VCaP (cell line): ENCODE data around the gene CCL27.
A peak's percentile ranks its signal among the peaks of the same experiment; 100 is the strongest.

Experiments
- H3K27ac ChIP-seq: fragments of 450-650 bp; 2 replicates; pipeline ENCODE4 v1.5.1; 2017
- TF ChIP-seq, protein P1 (sequence below): fragments of 450-650 bp; conservative IDR thresholded peaks from 2 replicates; pipeline ENCODE4 v1.5.1; 2017; ENCODE audit warnings: mild to moderate bottlenecking, moderate library complexity

CCL27 gene

DNA sequence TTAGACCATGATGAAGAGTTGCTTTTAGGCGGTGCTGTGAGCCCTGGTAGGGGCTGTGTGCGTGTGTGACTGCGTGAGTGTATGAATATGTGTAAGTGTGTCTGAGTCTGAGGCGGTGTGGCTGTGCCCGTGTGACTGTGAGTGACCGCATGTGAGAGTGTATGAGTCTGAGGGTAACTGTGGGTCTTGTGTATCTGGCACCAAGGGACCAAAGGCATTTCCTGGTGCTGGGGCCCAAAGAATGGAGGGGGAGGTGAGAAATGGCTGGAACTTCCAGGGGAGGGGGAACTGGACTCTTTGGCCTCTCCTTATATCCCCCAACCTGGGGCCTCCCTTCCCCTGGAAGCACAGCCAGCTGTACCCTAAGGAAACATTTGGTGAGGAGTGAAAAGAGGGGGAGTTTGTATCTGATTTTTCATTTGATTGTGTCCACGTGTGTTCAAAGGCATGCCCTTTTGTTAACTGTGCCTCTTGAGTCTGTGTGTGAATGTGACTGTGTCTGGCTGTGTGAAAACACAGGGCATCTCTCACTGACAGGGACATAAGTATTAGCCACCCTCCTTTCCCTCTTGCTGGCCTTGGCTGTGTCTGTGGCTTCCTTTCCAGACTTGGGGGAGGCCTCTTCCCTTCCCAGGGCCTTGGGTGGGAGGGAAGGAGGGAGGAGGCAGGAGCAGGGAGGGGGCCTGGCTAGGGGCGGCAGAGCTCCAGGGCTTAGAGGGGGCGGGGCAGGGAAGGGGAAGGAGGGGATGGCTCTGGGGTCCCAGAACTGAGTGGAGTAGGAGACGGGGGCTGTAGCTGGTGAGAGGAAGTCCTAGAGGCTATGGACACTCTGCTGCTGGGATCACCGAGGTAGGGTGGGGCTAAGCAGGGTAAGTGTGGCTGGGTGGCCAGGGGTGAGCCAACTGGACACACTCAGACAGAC, 9.0 kb downstream of the CCL27 start:
- TF ChIP-seq, protein P1, sequence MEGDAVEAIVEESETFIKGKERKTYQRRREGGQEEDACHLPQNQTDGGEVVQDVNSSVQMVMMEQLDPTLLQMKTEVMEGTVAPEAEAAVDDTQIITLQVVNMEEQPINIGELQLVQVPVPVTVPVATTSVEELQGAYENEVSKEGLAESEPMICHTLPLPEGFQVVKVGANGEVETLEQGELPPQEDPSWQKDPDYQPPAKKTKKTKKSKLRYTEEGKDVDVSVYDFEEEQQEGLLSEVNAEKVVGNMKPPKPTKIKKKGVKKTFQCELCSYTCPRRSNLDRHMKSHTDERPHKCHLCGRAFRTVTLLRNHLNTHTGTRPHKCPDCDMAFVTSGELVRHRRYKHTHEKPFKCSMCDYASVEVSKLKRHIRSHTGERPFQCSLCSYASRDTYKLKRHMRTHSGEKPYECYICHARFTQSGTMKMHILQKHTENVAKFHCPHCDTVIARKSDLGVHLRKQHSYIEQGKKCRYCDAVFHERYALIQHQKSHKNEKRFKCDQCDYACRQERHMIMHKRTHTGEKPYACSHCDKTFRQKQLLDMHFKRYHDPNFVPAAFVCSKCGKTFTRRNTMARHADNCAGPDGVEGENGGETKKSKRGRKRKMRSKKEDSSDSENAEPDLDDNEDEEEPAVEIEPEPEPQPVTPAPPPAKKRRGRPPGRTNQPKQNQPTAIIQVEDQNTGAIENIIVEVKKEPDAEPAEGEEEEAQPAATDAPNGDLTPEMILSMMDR = no peak
- H3K27ac ChIP-seq = peak overlapping the region; percentile 76; the same call in 1 of the 2 replicates

DNA sequence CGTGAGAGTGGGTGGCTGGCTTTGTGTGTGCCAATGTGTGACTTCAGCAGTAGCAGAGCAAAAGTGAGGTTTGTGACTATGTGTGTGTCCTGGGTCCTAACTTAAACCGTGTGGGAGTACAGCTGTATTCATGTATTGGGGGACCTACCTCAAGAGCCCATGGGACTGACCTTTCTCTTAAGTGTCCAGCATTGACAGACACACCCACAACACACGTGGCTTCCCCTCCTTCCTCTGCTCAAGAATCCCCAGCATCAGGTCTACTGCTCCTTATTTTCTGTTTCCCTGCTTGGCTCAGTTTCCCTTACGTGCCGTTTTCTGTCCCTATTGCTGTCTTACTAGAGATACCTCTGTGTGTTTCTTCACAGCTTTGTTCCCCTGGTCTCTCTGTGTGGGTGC, 9.9 kb downstream of the CCL27 start:
- TF ChIP-seq, protein P1 = no peak
- peak overlapping the region; percentile 76 for H3K27ac ChIP-seq

DNA sequence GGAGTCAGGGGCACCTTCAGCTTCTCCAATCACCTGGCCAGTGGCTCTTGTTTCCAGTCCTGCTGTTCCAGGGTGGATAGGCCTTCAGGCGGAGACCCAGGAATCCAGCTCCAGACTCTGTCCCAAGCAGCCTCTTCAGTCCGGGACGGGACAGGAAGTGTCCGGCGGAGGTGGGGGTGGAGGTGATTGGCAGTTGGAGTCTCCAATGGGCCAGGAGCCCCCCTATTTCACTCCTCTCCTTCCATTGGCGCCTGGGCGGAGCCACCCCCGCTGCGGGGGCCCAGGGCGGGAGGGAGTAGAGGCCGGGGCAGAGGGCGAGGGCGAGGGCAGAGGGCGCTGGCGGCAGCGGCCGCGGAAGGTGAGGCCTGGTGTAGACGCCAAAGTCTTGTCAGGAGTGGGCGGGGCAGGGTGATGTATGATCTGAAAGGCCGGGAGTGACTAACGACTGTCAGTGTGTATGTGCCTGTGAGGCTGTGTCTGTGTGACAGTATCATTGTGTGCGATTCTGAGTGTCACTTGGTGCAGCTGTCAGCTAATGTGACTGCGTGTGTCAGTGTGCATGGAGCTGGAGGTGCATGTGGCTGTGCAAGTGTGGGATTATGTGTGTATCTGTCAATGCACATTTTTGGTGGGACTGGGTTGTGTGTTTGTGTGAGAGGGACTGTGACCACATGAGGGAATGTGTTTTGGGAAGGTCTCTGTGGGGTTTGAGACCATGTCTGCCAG, 10.4 kb downstream of the CCL27 start, which contains the start of gene IL11RA:
Gene IL11RA (plus strand): TSS at position 310 of the 726 bp plus-strand sequence. CDS start 3,033 bp downstream, outside the sequence.
- H3K27ac ChIP-seq = peak within 1 kb of the TSS; percentile 76
- TF ChIP-seq, protein P1 = no peak

DNA sequence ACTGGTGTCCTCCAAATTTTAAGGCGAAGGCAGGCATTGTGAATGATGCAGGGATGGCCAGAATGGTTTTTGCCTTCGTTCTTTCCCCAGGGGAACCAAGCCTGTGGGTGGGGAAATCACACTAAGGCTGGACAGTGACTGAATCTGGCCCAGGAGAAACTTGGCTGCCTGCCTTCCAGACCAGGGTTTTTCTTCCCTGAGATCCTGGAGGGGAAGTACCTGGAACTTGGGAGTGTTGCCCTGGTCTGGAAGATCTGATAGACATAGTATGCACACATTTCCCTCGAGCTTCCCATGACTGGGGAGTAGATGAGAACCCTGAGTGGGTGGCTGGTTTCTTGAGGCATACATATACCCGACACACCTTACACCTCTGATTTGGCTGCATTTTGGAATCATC, 11.1 kb downstream of the CCL27 start:
- TF ChIP-seq, protein P1 = no peak
- H3K27ac ChIP-seq = peak overlapping the region; percentile 76

DNA sequence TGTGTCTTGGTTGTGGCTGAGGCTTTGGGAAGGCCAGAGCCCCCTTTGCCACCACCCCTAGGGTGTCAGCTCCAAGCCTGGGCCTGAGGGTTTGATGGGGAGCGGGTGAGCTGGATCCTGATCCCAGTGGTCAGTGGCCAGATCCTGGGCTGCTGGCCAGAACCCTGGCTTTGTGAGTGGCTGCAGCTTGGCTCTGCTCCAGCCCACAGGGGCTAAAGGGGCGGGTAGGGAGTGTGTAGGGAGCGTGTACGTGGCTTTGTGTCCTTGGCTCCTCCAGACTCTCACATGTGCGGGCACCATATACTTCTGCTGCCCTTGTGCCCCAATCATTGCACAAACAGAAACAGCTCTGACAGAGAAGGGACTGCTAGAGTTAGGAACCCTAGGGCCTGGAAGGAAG, 11.6 kb downstream of the CCL27 start:
- TF ChIP-seq, protein P1 = no peak
- peak overlapping the region; percentile 76 for H3K27ac ChIP-seq

DNA sequence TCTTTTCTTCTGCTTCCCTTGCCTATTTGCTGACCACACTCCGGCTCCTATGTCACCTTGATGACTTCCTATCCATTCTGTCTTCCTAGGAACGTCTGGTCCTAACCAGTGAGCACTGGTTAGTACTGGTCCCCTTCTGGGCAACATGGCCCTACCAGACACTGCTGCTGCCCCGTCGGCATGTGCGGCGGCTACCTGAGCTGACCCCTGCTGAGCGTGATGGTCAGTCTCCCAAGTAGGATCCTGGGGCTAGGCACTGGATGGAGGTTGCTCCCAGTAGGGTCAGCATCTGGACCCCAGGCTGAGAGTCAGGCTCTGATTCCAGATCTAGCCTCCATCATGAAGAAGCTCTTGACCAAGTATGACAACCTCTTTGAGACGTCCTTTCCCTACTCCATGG, 13.8 kb downstream of the CCL27 start:
- TF ChIP-seq, protein P1 = no peak
- peak overlapping the region; percentile 95; the same call in 1 of the 2 replicates for H3K27ac ChIP-seq

DNA sequence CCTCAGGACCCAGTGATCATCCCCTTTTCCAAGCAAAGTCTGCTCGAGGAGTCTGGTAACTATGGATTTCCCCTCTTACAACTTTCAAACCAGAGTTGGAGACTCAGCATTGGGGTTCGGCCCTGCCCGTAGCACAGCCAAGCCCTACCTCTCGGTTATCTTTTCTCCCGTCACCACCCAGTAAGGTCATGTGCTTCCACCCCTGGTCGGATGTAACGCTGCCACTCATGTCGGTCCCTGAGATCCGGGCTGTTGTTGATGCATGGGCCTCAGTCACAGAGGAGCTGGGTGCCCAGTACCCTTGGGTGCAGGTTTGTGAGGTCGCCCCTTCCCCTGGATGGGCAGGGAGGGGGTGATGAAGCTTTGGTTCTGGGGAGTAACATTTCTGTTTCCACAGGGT, 14.8 kb downstream of the CCL27 start:
- TF ChIP-seq, protein P1 = no peak
- H3K27ac ChIP-seq = peak overlapping the region; percentile 95
